Measurements from ENCODE around the gene LMCD1. TPM values are rescaled to one million over a fixed set of nuclear protein-coding genes. Genes with fewer than 3 reads are reported as not detected.

LMCD1 gene
- total RNA-seq, 2 experiments from 2014 or later, result 0.36 to 0.55 TPM

GRCh38 chr3:8481380-8481779 is 20.2 kb upstream of the LMCD1 start:
- Histone ChIP-seq H3K4me3 (ENCODE audit: low read length) (no peak overlapping the region), H3K9me3 (ENCODE audit: control insufficient read depth in 1 of 2, insufficient read depth in 1 of 2, low read length in 2 of 2) (no peaks in the 10 kb centered on the region), H3K4me1 (ENCODE audit: insufficient read depth, low read length) (no peaks in the 10 kb centered on the region), H3K27ac (ENCODE audit: low read depth in 1 of 2, low read length in 2 of 2) (no peak overlapping the region), H3K36me3 (ENCODE audit: insufficient read depth, low read length) (no peaks in the 10 kb centered on the region), H3K27me3 (ENCODE audit: control insufficient read depth in 1 of 2, insufficient read depth in 2 of 2, low read length in 2 of 2) (no peaks in the 10 kb centered on the region)
- H3K27me3 Mint-ChIP-seq, result no peaks in the 10 kb centered on the region
- no peak overlapping the region for H3K4me3 Mint-ChIP-seq
- no peak for TF ChIP-seq CTCF (IDR thresholded peaks at IDR 0.05)
- intact Hi-C loops (cut with DNase I, micrococcal nuclease), result no loop called here
- no peaks in the 10 kb centered on the region for H3K4me1 Mint-ChIP-seq (ENCODE audit: low read depth)
- ChIA-PET CTCF (no interaction called here), POLR2A (no interaction called here)
- no peaks in the 10 kb centered on the region for H3K36me3 Mint-ChIP-seq (ENCODE audit: low read depth)
- ATAC-seq (ENCODE audit: poor library complexity) (no peak), DNase-seq (no peak)
- H3K9me3 Mint-ChIP-seq, result no peaks in the 10 kb centered on the region
- H3K27ac Mint-ChIP-seq, result no peak overlapping the region

- TF ChIP-seq CTCF (IDR thresholded peaks at IDR 0.05), result no peak
- Mint-ChIP-seq H3K27me3 (no peaks in the 10 kb centered on the region), H3K9me3 (no peaks in the 10 kb centered on the region), H3K4me3 (no peak overlapping the region), H3K36me3 (ENCODE audit: low read depth) (no peaks in the 10 kb centered on the region), H3K4me1 (ENCODE audit: low read depth) (no peaks in the 10 kb centered on the region), H3K27ac (no peak overlapping the region)
- CTCF ChIA-PET, result no interaction called here
- Histone ChIP-seq H3K27ac (ENCODE audit: low read depth in 1 of 2, low read length in 2 of 2) (no peak overlapping the region), H3K4me1 (ENCODE audit: insufficient read depth, low read length) (no peaks in the 10 kb centered on the region), H3K27me3 (ENCODE audit: control insufficient read depth in 1 of 2, insufficient read depth in 2 of 2, low read length in 2 of 2) (no peaks in the 10 kb centered on the region), H3K36me3 (ENCODE audit: insufficient read depth, low read length) (no peaks in the 10 kb centered on the region), H3K4me3 (ENCODE audit: low read length) (no peak overlapping the region), H3K9me3 (ENCODE audit: control insufficient read depth in 1 of 2, insufficient read depth in 1 of 2, low read length in 2 of 2) (no peaks in the 10 kb centered on the region)
- DNase-seq (no peak), ATAC-seq (ENCODE audit: poor library complexity) (no peak)
- POLR2A ChIA-PET, result no interaction called here
- intact Hi-C loops (cut with DNase I, micrococcal nuclease), result no loop called here
Measured at GRCh38 chr3:8482263-8482662, 19.4 kb upstream of the LMCD1 start.

- intact Hi-C loops (cut with DNase I, micrococcal nuclease), result no loop called here
- H3K27me3 ChIP-seq (ENCODE audit: control insufficient read depth in 1 of 2, insufficient read depth in 2 of 2, low read length in 2 of 2), result no peaks in the 10 kb centered on the region
- no peak overlapping the region for H3K4me3 ChIP-seq (ENCODE audit: low read length)
- ChIA-PET CTCF (no interaction called here), POLR2A (no interaction called here)
- no peak for TF ChIP-seq CTCF (IDR thresholded peaks at IDR 0.05)
- Mint-ChIP-seq H3K4me1 (ENCODE audit: low read depth) (no peaks in the 10 kb centered on the region), H3K27ac (no peak overlapping the region), H3K27me3 (no peaks in the 10 kb centered on the region), H3K36me3 (ENCODE audit: low read depth) (no peaks in the 10 kb centered on the region), H3K9me3 (no peaks in the 10 kb centered on the region), H3K4me3 (no peak overlapping the region)
- no peak for DNase-seq
- no peaks in the 10 kb centered on the region for H3K9me3 ChIP-seq (ENCODE audit: control insufficient read depth in 1 of 2, insufficient read depth in 1 of 2, low read length in 2 of 2)
- no peaks in the 10 kb centered on the region for H3K4me1 ChIP-seq (ENCODE audit: insufficient read depth, low read length)
- H3K27ac ChIP-seq (ENCODE audit: low read depth in 1 of 2, low read length in 2 of 2), result no peak overlapping the region
- H3K36me3 ChIP-seq (ENCODE audit: insufficient read depth, low read length), result no peaks in the 10 kb centered on the region
- no peak for ATAC-seq (ENCODE audit: poor library complexity)
Measured at GRCh38 chr3:8482960-8483665, 18.5 kb upstream of the LMCD1 start.
